LNCaP clone FGC (cell line): ENCODE results near the gene UNC5C.

ENCODE experiments used
- DNase-seq: peaks from one replicate; pipeline ENCODE4 v3.0.0-alpha.2; 2011; ENCODE audit warnings: low read depth
- H3K4me3 ChIP-seq: 2 replicates; pipeline ENCODE4 v1.5.1; 2011; ENCODE audit warnings: mild to moderate bottlenecking, low read depth, low read length, control low read depth
- TF ChIP-seq, protein P1 (sequence below): IDR thresholded peaks from 2 replicates; pipeline ENCODE4 v1.5.1; 2012; ENCODE audit warnings: mild to moderate bottlenecking; ENCODE audit not compliant: control insufficient read depth, insufficient read depth; ENCODE audit errors: extremely low read depth

Gene UNC5C

DNA sequence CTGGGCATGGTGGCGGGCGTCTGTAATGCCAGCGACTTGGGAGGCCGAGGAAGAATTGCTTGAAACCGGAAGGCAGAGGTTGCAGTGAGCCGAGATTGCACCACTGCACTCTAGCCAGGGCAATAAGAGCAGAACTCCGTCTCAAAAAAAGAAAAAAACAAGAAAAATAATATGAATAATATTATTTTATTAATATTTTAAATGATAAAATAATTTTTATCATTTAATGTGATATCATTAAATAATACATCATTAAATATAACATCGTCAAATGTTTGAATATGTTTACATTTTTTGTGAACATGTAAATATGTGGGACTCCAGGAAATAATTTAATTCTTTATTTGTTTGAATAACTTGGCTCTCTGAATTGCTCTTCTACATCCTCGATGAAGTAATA lies 15.5 kb downstream of the UNC5C start:
- DNase-seq, result no peak
- TF ChIP-seq, protein P1, sequence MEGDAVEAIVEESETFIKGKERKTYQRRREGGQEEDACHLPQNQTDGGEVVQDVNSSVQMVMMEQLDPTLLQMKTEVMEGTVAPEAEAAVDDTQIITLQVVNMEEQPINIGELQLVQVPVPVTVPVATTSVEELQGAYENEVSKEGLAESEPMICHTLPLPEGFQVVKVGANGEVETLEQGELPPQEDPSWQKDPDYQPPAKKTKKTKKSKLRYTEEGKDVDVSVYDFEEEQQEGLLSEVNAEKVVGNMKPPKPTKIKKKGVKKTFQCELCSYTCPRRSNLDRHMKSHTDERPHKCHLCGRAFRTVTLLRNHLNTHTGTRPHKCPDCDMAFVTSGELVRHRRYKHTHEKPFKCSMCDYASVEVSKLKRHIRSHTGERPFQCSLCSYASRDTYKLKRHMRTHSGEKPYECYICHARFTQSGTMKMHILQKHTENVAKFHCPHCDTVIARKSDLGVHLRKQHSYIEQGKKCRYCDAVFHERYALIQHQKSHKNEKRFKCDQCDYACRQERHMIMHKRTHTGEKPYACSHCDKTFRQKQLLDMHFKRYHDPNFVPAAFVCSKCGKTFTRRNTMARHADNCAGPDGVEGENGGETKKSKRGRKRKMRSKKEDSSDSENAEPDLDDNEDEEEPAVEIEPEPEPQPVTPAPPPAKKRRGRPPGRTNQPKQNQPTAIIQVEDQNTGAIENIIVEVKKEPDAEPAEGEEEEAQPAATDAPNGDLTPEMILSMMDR, result no peak
- no peak overlapping the region for H3K4me3 ChIP-seq

DNA sequence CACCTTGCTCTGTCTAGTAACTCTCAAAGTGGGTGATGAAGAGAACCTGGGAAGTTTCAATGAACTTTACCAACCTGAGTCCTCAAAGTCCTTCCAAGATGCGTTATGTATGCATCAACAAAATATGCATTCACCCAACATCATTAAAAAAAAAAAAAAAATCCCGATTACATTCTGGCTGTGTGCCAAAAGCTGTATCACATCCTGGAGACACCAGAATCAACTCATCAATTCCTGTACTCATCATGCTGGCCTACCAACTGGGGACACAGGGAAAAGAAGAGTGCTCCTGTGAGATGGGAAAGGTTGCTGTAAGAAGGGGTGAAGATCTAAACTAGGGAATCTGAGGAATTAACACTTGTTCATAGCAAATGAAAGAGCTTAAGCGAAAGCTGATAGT lies 16.5 kb downstream of the UNC5C start:
- no peak for DNase-seq
- H3K4me3 ChIP-seq, result no peak overlapping the region
- TF ChIP-seq, protein P1, result no peak

DNA sequence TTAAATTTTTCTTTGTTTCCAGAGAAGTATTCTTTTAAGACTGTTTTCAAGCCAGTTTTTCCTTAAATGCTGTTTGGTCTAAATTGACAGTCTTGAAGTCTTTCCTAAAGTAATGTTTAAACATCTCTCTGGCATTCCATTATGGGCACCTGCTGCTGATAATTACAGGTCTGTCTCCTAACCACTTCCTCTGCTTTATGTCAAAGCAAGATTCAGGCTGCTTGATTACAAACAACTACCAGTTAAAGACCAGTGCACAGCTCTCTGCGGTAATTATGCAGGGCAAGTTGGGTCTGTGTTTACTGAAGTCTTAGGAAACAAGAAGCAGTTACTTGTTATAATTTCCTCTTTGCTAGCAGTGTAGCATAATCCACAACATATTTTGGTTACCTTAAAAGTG lies 17.6 kb downstream of the UNC5C start:
- DNase-seq, result no peak
- no peak overlapping the region for H3K4me3 ChIP-seq
- TF ChIP-seq, protein P1, result no peak

DNA sequence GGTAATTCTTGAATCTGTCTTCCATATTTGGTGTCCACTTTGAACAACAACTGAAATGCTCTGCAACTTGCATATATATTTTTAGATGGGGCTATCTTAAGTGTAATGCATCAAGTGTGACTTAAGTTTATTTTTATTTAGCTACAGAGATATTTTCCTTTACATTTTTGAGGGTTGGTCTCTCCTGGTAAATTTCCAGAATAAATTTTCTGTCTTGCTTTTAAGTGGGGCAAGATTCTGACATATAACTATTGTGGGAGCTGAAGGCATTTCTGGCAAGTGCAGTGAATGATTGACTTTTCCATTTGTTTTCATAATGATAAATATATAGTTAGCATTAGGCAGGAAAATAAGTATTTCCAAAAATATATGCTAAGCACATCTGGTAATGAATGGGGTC lies 18.8 kb downstream of the UNC5C start:
- TF ChIP-seq, protein P1, result no peak
- no peak for DNase-seq
- H3K4me3 ChIP-seq, result no peak overlapping the region

DNA sequence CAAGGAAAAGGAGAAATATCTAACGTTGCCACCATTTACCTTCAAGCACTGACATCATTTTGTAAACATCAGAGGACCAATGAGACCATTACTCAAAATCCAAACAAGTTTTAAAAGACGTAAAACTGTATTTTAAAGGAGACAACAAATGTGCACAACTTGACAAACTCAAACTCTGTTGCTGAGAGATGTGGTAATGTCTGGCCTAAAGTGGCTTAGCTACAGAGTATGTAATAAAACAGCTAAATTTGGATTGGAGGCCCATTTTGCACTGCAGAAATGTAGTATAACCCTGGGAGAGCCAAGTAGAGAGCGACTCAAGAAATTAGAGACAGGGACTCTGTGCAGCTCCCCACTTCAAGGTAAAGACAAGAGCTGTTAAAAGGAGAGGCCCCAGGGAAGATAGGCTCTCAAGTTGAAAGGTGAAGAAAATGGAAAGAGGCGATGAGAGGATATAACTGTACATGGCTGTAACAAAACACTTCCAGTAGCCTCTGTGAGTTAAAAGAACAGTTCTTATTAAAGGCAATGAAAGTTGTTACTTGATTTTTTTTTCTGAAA lies 20.3 kb downstream of the UNC5C start:
- DNase-seq, result no peak
- no peak overlapping the region for H3K4me3 ChIP-seq
- TF ChIP-seq, protein P1, result no peak

DNA sequence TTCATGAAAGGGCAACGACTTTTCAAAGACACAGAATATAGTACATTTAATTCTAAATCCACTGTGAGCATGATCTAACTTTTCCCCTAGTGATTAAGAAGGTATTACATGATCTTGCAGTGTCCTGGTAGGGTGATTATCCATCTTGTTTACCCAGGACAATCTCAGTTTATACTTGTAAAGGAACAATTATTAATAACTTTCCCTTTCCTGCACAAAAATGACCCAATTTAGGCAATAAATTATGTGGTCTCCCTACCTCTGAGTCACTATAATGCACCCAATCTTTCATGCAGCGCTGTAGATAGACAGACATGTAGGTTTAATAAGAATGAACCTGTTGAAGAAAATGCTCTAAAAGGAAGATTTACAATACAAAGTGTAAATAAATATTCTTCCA lies 22.7 kb downstream of the UNC5C start:
- TF ChIP-seq, protein P1, result no peak
- no peak overlapping the region for H3K4me3 ChIP-seq
- DNase-seq, result no peak

DNA sequence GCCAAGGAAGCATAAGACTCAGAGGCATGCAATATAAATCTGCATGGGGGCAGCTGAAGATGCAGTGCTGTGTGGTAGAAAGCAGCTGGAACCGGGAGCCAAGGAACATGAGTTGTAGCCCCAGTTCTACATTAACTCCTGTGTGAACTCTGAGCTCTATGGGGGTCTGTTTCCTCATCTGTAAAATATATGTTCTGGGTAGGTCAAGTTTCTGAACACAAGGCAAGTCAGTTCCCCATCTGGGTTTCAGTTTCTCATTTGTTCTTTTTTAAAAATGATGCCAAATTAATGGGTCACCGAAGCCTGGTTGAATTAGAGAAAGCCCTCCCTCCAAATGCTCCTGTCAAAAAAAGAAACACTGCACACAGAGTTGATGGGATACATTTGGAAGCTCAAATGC lies 24.0 kb downstream of the UNC5C start:
- TF ChIP-seq, protein P1, result no peak
- DNase-seq, result no peak
- no peak overlapping the region for H3K4me3 ChIP-seq
